Fibroblast of lung (primary cell): ENCODE data around the gene OR51V1.

Experiments used
- CTCF ChIP-seq, 2 donors: IDR thresholded peaks in 1 of 2; conservative IDR thresholded peaks in 1 of 2; 1 replicate in 1 of 2; 2 replicates in 1 of 2; pipeline ENCODE4 v1.5.1; 2011 to 2012; ENCODE audit warnings: low read length in 2 of 2, control low read depth in 1 of 2, inconsistent platforms in 1 of 2, low read depth in 1 of 2, mild to moderate bottlenecking in 1 of 2
- EZH2 ChIP-seq: IDR thresholded peaks from 2 replicates; pipeline ENCODE4 v1.5.1; 2012; ENCODE audit warnings: low read length, control low read depth, mild to moderate bottlenecking; ENCODE audit errors: missing control alignments

GRCh38 chr11:5225480-5225871, 25.0 kb upstream of the OR51V1 start:
- TF ChIP-seq CTCF (conservative IDR thresholded peaks at IDR 0.05 in 1 of 2, IDR thresholded peaks at IDR 0.05 in 1 of 2; ENCODE audit: low read depth in 1 of 2, low read length in 2 of 2) (no peak), EZH2 (no peak)
